Measurements from ENCODE around the gene EXOSC7.

- no peak for TF ChIP-seq POLR2AphosphoS5 (IDR thresholded peaks at IDR 0.05)
- TF ChIP-seq, protein P1, sequence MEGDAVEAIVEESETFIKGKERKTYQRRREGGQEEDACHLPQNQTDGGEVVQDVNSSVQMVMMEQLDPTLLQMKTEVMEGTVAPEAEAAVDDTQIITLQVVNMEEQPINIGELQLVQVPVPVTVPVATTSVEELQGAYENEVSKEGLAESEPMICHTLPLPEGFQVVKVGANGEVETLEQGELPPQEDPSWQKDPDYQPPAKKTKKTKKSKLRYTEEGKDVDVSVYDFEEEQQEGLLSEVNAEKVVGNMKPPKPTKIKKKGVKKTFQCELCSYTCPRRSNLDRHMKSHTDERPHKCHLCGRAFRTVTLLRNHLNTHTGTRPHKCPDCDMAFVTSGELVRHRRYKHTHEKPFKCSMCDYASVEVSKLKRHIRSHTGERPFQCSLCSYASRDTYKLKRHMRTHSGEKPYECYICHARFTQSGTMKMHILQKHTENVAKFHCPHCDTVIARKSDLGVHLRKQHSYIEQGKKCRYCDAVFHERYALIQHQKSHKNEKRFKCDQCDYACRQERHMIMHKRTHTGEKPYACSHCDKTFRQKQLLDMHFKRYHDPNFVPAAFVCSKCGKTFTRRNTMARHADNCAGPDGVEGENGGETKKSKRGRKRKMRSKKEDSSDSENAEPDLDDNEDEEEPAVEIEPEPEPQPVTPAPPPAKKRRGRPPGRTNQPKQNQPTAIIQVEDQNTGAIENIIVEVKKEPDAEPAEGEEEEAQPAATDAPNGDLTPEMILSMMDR (IDR thresholded peaks at IDR 0.05): no peak
- TF ChIP-seq EP300 (IDR thresholded peaks at IDR 0.05; ENCODE audit: low read depth): no peak
- TF ChIP-seq POLR2A (IDR thresholded peaks at IDR 0.05): no peak
These were observed 15.3 kb downstream of the EXOSC7 start for GRCh38 chr3:44991326-44991725.

Measured in transverse colon (tissue), 4 donors.